PC-3 (cell line): ENCODE results near the gene MIEN1. TPM values are rescaled to one million over a fixed set of nuclear protein-coding genes. Genes with fewer than 3 reads are reported as not detected.
A peak's percentile ranks its signal among the peaks of the same experiment; 100 is the strongest.

ENCODE experiments used
- ATAC-seq: fragments of 200-7000 bp; cut with Tn5 transposase; 2 replicates; pipeline ENCODE4 v1.9.1; 2020; ENCODE audit warnings: mild to moderate bottlenecking, moderate library complexity
- BruUV-seq: library from RNA; stranded (reverse); fragments of 400-500 nt; replicated peaks from 2 replicates; lab custom pipeline; 2021; lab: Mats Ljungman, UMichigan
- CTCF ChIA-PET: fragments of 300-600 bp; sonication (Branson Sonifier 250); formaldehyde crosslinking; loops from one replicate; lab custom pipeline; 2022; ENCODE audit warnings: antibody characterized with exemption; lab: Charles Lee
- POLR2A ChIA-PET: fragments of 300-600 bp; sonication (Branson Sonifier 250); formaldehyde crosslinking; loops from one replicate; lab custom pipeline; 2022; ENCODE audit warnings: antibody characterized with exemption; ENCODE audit not compliant: unreplicated experiment; lab: Charles Lee
- DNase-seq: peaks from one replicate; pipeline ENCODE4 v3.0.0-alpha.2; 2015
- H2AFZ ChIP-seq: fragments of 300-600 bp; sonication (generic); 2 replicates; pipeline ENCODE4 v1.6.0; 2016; ENCODE audit warnings: antibody characterized with exemption, low read length
- H3F3A ChIP-seq: fragments of 300-600 bp; sonication (generic); one replicate; pipeline ENCODE4 v1.6.0; 2017; ENCODE audit warnings: antibody characterized with exemption, low read length, control low read depth, mild to moderate bottlenecking; ENCODE audit not compliant: unreplicated experiment
- H3K27ac ChIP-seq: fragments of 300-600 bp; sonication (generic); 2 replicates; pipeline ENCODE4 v1.5.1; 2016; ENCODE audit warnings: mild to moderate bottlenecking, low read length
- H3K27me3 ChIP-seq: fragments of 300-600 bp; sonication (generic); 2 replicates; pipeline ENCODE4 v1.6.1; 2016; ENCODE audit warnings: low read length, mixed read lengths
- H3K36me3 ChIP-seq: fragments of 300-600 bp; sonication (generic); 2 replicates; pipeline ENCODE4 v1.6.1; 2016; ENCODE audit warnings: low read depth, mixed run types, low read length, mixed read lengths
- H3K4me1 ChIP-seq: fragments of 300-600 bp; sonication (generic); 2 replicates; pipeline ENCODE4 v1.5.1; 2016; ENCODE audit warnings: low read length; ENCODE audit not compliant: insufficient read depth
- H3K4me2 ChIP-seq: fragments of 300-600 bp; sonication (generic); 2 replicates; pipeline ENCODE4 v1.6.0; 2016; ENCODE audit warnings: low read length
- H3K4me3 ChIP-seq: fragments of 300-600 bp; sonication (generic); 2 replicates; pipeline ENCODE4 v1.5.1; 2016; ENCODE audit warnings: mild to moderate bottlenecking, low read length, mixed read lengths
- H3K79me2 ChIP-seq: fragments of 300-600 bp; sonication (generic); 2 replicates; pipeline ENCODE4 v1.6.1; 2017; ENCODE audit warnings: low read length, mixed read lengths
- H3K9ac ChIP-seq: fragments of 300-600 bp; sonication (generic); 2 replicates; pipeline ENCODE4 v1.6.0; 2016; ENCODE audit warnings: mild to moderate bottlenecking, low read length
- H3K9me2 ChIP-seq: fragments of 300-600 bp; sonication (generic); replicated peaks from 2 replicates; pipeline ENCODE4 v1.6.1; 2016; ENCODE audit warnings: mixed run types, low read length, mixed read lengths
- H3K9me3 ChIP-seq: fragments of 300-600 bp; sonication (generic); 2 replicates; pipeline ENCODE4 v1.6.1; 2016; ENCODE audit warnings: low read length, mixed read lengths
- H4K20me1 ChIP-seq: fragments of 300-600 bp; sonication (generic); 2 replicates; pipeline ENCODE4 v1.6.1; 2016; ENCODE audit warnings: low read length, mixed read lengths
- EZH2 ChIP-seq: fragments of 300-600 bp; sonication (generic); IDR thresholded peaks from one replicate; pipeline ENCODE4 v1.6.1; 2017; ENCODE audit warnings: antibody characterized with exemption, mild to moderate bottlenecking, low read length; ENCODE audit not compliant: unreplicated experiment
- EZH2phosphoT487 ChIP-seq: fragments of 300-600 bp; sonication (generic); IDR thresholded peaks from 2 replicates; pipeline ENCODE4 v1.6.1; 2018; ENCODE audit warnings: mild to moderate bottlenecking, antibody characterized with exemption, low read length, borderline replicate concordance
- intact Hi-C: fragments of 100-400 bp; cut with micrococcal nuclease; formaldehyde crosslinking; loops from 2 replicates; pipeline ENCODE4 v1.9.0; 2023
- total RNA-seq: library from RNA; depleted of rRNA; stranded (reverse); fragments of >200 nt; gene quantifications from 2 replicates; pipeline ENCODE4 v1.2.3, GENCODE V29; 2014
- TF ChIP-seq, protein P1 (sequence below): fragments of 300-600 bp; sonication (generic); conservative IDR thresholded peaks from 2 replicates; pipeline ENCODE4 v1.5.1; 2017; ENCODE audit warnings: antibody characterized with exemption, low read depth, mild to moderate bottlenecking, low read length

Gene MIEN1
- total RNA-seq, 1 experiment from 2014 or later, result 52.0 TPM

GRCh38 chr17:39739885-39740356, 9.6 kb upstream of the MIEN1 start:
- H3K27ac ChIP-seq, result peak overlapping the region; percentile 89
- peak; percentile 28 for DNase-seq
- H4K20me1 ChIP-seq, result peaks cover 5% of the 10 kb centered on the region; the same call in 1 of the 2 replicates
- H2AFZ ChIP-seq, result peak overlapping the region; percentile 64
- H3F3A ChIP-seq, result no peaks in the 10 kb centered on the region
- H3K79me2 ChIP-seq, result peaks cover 16% of the 10 kb centered on the region; the same call in 1 of the 2 replicates
- TF ChIP-seq EZH2, result no peak
- TF ChIP-seq, protein P1, sequence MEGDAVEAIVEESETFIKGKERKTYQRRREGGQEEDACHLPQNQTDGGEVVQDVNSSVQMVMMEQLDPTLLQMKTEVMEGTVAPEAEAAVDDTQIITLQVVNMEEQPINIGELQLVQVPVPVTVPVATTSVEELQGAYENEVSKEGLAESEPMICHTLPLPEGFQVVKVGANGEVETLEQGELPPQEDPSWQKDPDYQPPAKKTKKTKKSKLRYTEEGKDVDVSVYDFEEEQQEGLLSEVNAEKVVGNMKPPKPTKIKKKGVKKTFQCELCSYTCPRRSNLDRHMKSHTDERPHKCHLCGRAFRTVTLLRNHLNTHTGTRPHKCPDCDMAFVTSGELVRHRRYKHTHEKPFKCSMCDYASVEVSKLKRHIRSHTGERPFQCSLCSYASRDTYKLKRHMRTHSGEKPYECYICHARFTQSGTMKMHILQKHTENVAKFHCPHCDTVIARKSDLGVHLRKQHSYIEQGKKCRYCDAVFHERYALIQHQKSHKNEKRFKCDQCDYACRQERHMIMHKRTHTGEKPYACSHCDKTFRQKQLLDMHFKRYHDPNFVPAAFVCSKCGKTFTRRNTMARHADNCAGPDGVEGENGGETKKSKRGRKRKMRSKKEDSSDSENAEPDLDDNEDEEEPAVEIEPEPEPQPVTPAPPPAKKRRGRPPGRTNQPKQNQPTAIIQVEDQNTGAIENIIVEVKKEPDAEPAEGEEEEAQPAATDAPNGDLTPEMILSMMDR, result no peak
- TF ChIP-seq EZH2phosphoT487, result no peak
- peak overlapping the region; percentile 83 for H3K9ac ChIP-seq
- H3K36me3 ChIP-seq, result no peaks in the 10 kb centered on the region; the same call in 1 of the 2 replicates
- peak overlapping the region; percentile 96 for H3K4me2 ChIP-seq
- H3K4me3 ChIP-seq, result peak overlapping the region; percentile 88
- no peaks in the 10 kb centered on the region for H3K9me2 ChIP-seq
- ATAC-seq, result peak; percentile 18
- TSS peak; percentile 78 for BruUV-seq
- POLR2A ChIA-PET, result no interaction called here
- H3K4me1 ChIP-seq, result peaks cover 35% of the 10 kb centered on the region
- H3K9me3 ChIP-seq, result no peaks in the 10 kb centered on the region
- no peaks in the 10 kb centered on the region for H3K27me3 ChIP-seq
- CTCF ChIA-PET, result interaction anchor here (0.6 to 0.9 kb wide), 2 partner anchors 10 to 220 kb away, joined by 4 to 7 read pairs; no protein-coding TSS in a partner anchor
- intact Hi-C loops, result no loop called here

- BruUV-seq, result no TSS peak
- peak overlapping the region; percentile 96 for H3K4me2 ChIP-seq
- H3F3A ChIP-seq, result no peaks in the 10 kb centered on the region
- H3K4me1 ChIP-seq, result peaks cover 35% of the 10 kb centered on the region
- H3K79me2 ChIP-seq, result peaks cover 16% of the 10 kb centered on the region; the same call in 1 of the 2 replicates
- peak overlapping the region; percentile 88 for H3K4me3 ChIP-seq
- peak overlapping the region; percentile 83 for H3K9ac ChIP-seq
- TF ChIP-seq EZH2phosphoT487 (no peak), EZH2 (no peak)
- TF ChIP-seq, protein P1, result no peak
- H2AFZ ChIP-seq, result peak overlapping the region; percentile 85
- no peaks in the 10 kb centered on the region; the same call in 1 of the 2 replicates for H3K36me3 ChIP-seq
- CTCF ChIA-PET, result interaction anchor here (0.6 to 0.9 kb wide), 2 partner anchors 9 to 221 kb away, joined by 4 to 7 read pairs; no protein-coding TSS in a partner anchor
- intact Hi-C loops, result no loop called here
- peak overlapping the region; percentile 89 for H3K27ac ChIP-seq
- H3K9me2 ChIP-seq, result no peaks in the 10 kb centered on the region
- ATAC-seq (peak; percentile 52), DNase-seq (peak; percentile 72)
- no peaks in the 10 kb centered on the region for H3K9me3 ChIP-seq
- no peaks in the 10 kb centered on the region for H3K27me3 ChIP-seq
- POLR2A ChIA-PET, result interaction anchor here (0.5 kb wide), 1 partner anchor 70 kb away, joined by 3 read pairs; no protein-coding TSS in a partner anchor
- peaks cover 5% of the 10 kb centered on the region; the same call in 1 of the 2 replicates for H4K20me1 ChIP-seq
These were observed 8.9 kb upstream of the MIEN1 start for GRCh38 chr17:39738983-39739884.
